Activated T-cell treated with anti-CD3 and anti-CD28 coated beads, Interleukin-2, amount 50 U/mL, for 4 hours (primary cell): ENCODE data around the gene HS6ST2. TPM values are rescaled to one million over a fixed set of nuclear protein-coding genes. Genes with fewer than 3 reads are reported as not detected.

Experiments used
- ATAC-seq, 2 donors: fragments of 200-7000 bp; cut with Tn5 transposase; one replicate each; pipeline ENCODE4 v1.10.0; 2021
- DNase-seq: peaks from one replicate; pipeline ENCODE4 v3.0.0-alpha.2; 2020
- H3K27me3 Mint-ChIP-seq: one replicate; pipeline ENCODE4 v1.8.0; 2021; ENCODE audit warnings: low read depth, mixed read lengths
- H3K36me3 Mint-ChIP-seq: one replicate; pipeline ENCODE4 v1.8.0; 2022; ENCODE audit warnings: mixed read lengths; ENCODE audit not compliant: insufficient read depth
- H3K4me1 Mint-ChIP-seq: one replicate; pipeline ENCODE4 v1.8.0; 2021; ENCODE audit warnings: low read depth, mixed read lengths
- H3K4me3 Mint-ChIP-seq: one replicate; pipeline ENCODE4 v1.8.0; 2021; ENCODE audit warnings: mild to moderate bottlenecking, moderate library complexity, mixed read lengths
- H3K9me3 Mint-ChIP-seq: one replicate; pipeline ENCODE4 v1.8.0; 2021; ENCODE audit warnings: mixed read lengths
- total RNA-seq, 3 donors: library from RNA; stranded (reverse); gene quantifications; one replicate each; pipeline ENCODE4 v1.2.1, GENCODE V29; 2021

HS6ST2 gene
- total RNA-seq, 3 donors from 2014 or later: 0.63 to 1.4 (median 0.89) TPM

DNA sequence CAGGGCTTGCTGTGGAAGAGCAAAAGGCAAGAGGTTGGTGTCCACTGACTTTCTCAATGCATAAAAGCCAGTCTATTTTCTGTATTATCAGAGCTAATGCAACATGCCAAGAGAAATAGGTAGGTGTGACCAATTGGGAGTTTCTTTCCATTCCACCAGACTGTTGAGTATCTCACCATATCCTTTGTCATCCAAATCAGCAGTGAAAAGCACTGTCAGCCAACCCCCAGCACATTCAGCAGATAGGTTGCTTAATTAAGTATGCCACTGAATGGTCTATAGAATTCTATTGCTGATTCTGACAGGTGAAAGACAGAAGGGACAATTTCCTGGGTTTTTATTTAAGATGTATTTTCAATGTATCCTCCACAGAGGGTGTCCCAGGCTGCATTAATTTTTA, 139.8 kb downstream of the HS6ST2 start:
- no peaks in the 10 kb centered on the region for H3K36me3 Mint-ChIP-seq
- ATAC-seq: no peak
- H3K4me1 Mint-ChIP-seq: no peaks in the 10 kb centered on the region
- no peak overlapping the region for H3K4me3 Mint-ChIP-seq
- no peaks in the 10 kb centered on the region for H3K9me3 Mint-ChIP-seq
- no peak for DNase-seq
- H3K27me3 Mint-ChIP-seq: no peaks in the 10 kb centered on the region

DNA sequence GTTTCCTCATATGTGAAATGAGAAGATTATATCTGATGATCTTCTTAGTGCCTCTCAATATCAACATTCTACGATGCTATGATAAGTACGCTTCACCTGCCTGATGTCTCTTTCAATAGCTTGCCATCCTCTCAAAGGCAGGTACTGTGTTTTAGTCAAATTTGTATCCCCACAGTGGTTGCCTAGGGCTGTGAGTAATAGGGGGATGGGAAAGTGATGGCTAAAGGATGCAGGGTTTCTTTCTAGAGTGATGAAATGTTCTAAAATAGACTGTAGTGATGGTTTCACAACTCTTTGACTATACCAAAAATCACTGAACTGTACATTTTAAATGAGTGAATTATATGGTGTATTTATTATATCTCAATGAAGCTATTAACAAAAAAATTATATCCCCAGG, 142.8 kb downstream of the HS6ST2 start:
- no peaks in the 10 kb centered on the region for H3K9me3 Mint-ChIP-seq
- H3K4me1 Mint-ChIP-seq: no peaks in the 10 kb centered on the region
- DNase-seq: no peak
- H3K27me3 Mint-ChIP-seq: no peaks in the 10 kb centered on the region
- no peaks in the 10 kb centered on the region for H3K36me3 Mint-ChIP-seq
- H3K4me3 Mint-ChIP-seq: no peak overlapping the region
- ATAC-seq: no peak

DNA sequence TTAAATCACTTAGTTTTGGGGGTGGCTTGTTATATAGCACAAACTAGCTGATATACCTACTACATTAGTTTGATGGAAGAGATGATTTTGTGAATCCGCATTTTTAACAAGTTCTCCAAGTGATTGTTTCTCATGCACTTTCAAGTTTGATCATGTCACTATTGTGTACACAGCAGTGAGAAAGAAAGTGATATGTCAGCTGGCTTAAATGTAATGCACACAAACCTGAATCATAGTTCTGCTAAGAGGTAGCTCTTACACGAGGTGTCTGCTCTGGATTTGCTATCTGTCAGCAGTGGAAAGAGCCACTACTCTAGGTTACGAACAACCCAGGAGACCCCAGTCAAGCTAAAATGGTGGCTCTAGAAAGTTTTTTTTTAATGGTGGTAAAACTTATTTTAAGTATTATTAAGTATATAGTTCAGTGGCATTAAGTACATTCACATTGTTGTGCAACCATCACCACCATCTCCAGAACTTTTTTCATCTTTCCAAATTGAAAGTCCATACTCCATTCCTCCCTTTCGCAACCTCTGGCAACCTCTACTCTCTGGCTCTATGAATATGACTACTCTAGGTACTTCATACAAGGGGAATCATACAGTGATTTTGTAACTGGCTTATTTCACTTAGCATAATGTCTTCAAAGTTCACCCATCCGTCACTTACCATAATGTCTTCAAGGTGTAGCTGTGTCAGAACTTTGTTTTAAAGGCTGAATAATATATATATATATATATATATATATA, 147.3 kb downstream of the HS6ST2 start:
- H3K36me3 Mint-ChIP-seq: no peaks in the 10 kb centered on the region
- H3K4me3 Mint-ChIP-seq: no peak overlapping the region
- H3K9me3 Mint-ChIP-seq: no peaks in the 10 kb centered on the region
- H3K27me3 Mint-ChIP-seq: no peaks in the 10 kb centered on the region
- no peaks in the 10 kb centered on the region for H3K4me1 Mint-ChIP-seq
- DNase-seq (no peak), ATAC-seq (no peak)

DNA sequence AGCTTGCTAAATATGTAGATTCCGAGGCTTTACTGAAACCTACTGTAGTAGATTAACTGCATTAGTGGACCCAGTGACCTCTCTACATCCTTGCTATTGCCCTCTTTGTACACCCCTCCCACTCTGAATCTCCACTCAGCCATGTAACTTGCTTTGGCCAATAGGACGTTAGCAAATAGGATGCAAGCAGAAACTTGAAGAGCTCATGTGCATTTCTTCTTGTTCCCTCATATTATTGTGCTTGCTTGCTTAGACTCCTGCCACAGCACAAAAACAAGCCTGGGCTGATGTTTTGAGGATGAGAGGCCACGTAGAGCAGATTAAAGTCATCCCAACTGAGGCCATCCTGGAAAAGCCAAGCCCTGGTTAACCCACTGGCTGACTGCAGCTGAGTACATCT, 147.9 kb downstream of the HS6ST2 start:
- no peaks in the 10 kb centered on the region for H3K9me3 Mint-ChIP-seq
- no peaks in the 10 kb centered on the region for H3K27me3 Mint-ChIP-seq
- H3K4me3 Mint-ChIP-seq: no peak overlapping the region
- no peaks in the 10 kb centered on the region for H3K36me3 Mint-ChIP-seq
- no peaks in the 10 kb centered on the region for H3K4me1 Mint-ChIP-seq
- DNase-seq: no peak
- no peak for ATAC-seq

DNA sequence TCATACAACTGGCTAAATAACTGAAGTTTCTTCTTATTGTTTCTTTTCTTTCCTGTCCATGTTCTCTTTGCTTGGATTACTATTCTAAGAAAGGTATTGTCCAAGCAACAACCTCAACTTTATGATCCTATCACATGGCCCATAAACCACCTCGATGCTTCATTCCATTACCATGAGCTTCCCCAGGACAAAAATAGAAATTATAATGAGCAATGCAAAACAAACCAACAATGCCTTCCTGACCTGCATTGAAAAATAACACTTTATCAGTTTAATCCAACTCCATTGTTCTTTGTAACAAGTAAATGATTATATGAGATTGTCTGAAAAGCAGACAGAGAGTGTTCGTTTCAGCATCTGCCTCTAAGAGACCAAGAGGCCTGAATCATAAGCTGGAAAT, 148.8 kb downstream of the HS6ST2 start:
- ATAC-seq: no peak
- Mint-ChIP-seq H3K9me3 (no peaks in the 10 kb centered on the region), H3K36me3 (no peaks in the 10 kb centered on the region), H3K4me3 (no peak overlapping the region), H3K27me3 (no peaks in the 10 kb centered on the region), H3K4me1 (no peaks in the 10 kb centered on the region)
- no peak for DNase-seq

DNA sequence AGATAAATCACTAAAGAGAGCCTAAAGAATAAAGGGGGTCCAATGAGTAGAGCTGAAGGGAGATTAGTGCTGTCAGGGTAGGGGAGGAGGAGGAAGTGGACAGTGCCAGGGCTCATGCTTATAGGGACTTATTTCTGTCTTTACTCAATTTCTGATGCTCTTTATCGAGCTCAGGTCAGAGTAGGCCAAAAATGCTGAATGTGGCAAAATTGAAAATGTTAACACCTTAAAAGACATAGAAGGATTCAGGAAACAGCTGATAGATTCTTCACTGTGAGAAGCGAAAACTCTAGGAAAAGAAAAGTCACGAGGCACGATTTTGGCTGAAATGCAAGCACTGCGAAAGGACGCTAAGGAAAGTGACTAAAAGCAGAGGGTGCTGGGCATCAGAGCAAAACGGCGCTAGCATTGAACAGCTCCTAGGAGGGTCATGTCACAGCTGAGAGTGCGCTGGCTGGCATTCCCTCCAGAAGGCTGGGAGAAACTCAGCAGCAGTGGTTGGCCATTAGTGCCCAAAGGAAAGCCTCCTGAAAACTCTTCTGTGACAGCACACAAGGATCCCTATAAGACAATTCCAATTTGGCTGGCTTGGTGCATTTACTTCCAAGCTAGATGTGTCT, 150.9 kb downstream of the HS6ST2 start:
- Mint-ChIP-seq H3K27me3 (no peaks in the 10 kb centered on the region), H3K4me3 (no peak overlapping the region), H3K4me1 (no peaks in the 10 kb centered on the region), H3K9me3 (no peaks in the 10 kb centered on the region), H3K36me3 (no peaks in the 10 kb centered on the region)
- ATAC-seq: no peak
- DNase-seq: no peak

DNA sequence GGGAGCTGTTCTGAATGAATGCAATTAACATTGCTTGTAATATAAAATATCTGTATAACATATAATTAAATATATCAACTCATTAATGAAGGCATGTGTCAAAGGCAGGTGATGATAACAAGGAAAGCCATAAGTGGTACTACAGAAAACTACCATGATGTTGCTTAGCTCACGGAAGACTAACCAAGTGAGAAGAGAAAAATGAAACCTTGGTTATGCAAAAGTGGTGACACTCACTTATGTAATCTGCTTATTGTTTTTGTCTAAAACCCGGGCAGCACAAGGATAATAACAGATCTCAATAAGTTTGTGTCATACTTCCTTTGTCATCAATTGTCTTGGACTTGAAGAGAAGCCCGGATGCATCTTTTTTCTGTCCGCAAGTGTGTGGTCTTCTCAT, 156.4 kb downstream of the HS6ST2 start:
- Mint-ChIP-seq H3K4me1 (no peaks in the 10 kb centered on the region), H3K9me3 (no peaks in the 10 kb centered on the region), H3K4me3 (no peak overlapping the region), H3K36me3 (no peaks in the 10 kb centered on the region), H3K27me3 (peaks cover 1% of the 10 kb centered on the region)
- DNase-seq (no peak), ATAC-seq (no peak)

DNA sequence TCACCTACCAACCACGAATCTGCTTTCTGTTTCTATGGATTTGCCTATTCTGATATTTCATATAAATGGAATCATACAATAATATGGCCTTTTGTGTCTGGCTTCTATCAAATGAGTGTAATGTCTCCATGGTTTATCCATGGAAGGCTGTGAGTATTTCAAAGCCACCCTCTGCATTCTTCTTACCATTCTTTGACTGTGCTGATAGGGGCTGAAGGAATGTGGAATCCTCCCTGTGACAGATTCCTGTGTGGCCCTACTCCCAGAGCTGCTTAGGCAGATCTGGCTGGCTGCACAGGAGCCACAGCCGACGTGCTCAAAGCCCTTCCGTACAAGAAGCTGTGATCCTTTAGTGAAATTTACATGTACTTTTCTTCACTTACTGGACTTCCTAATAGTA, 163.2 kb downstream of the HS6ST2 start:
- Mint-ChIP-seq H3K27me3 (peaks cover 1% of the 10 kb centered on the region), H3K36me3 (no peaks in the 10 kb centered on the region)
- no peak for ATAC-seq

DNA sequence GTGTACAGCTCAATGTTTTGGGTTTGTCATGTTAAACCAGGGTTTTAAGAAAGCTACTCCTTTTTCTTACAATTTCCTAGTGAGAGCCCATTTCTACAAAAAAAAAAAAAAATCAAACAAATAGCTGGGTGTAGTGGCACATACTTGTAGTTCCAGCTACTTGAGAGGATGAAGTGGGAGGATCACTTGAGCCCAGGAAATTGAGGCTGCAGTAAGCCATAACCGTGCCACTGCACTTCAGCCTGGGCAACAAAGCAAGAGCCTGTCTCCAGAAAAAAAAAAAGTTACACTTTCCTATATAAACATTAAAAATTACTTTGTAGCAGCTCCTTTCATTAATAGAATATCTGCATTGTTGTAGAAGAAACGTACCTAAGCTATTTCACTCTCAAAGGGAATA, 166.7 kb downstream of the HS6ST2 start:
- ATAC-seq: no peak

More for the DNA sequence above, 163.2 kb downstream of the HS6ST2 start:
- H3K9me3 Mint-ChIP-seq: no peaks in the 10 kb centered on the region
- no peak overlapping the region for H3K4me3 Mint-ChIP-seq
- DNase-seq: no peak
- H3K4me1 Mint-ChIP-seq: no peaks in the 10 kb centered on the region

DNA sequence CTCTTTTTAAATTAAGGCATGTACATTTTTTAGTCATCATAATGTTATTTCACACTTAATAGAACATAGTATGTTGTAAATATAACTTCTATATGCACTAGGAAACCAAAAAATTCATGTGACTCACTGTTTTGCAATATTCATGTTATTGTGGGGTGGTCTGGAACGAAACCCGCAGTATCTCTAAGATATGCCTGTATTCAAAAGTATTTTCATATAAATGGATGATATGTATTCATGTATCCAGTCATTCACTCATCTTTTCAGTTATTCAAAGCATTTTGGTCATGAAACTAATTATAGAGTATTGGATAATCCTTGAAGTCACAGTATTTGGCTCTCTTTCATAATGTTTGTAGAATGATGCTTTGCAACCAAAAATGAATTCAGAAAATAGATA, 168.1 kb downstream of the HS6ST2 start:
- no peak for ATAC-seq
- Mint-ChIP-seq H3K27me3 (no peaks in the 10 kb centered on the region), H3K9me3 (no peaks in the 10 kb centered on the region), H3K4me3 (no peak overlapping the region), H3K36me3 (no peaks in the 10 kb centered on the region), H3K4me1 (no peaks in the 10 kb centered on the region)
- DNase-seq: no peak

More for the DNA sequence above, 166.7 kb downstream of the HS6ST2 start:
- Mint-ChIP-seq H3K9me3 (no peaks in the 10 kb centered on the region), H3K4me3 (no peak overlapping the region), H3K27me3 (no peaks in the 10 kb centered on the region), H3K36me3 (no peaks in the 10 kb centered on the region), H3K4me1 (no peaks in the 10 kb centered on the region)
- DNase-seq: no peak

DNA sequence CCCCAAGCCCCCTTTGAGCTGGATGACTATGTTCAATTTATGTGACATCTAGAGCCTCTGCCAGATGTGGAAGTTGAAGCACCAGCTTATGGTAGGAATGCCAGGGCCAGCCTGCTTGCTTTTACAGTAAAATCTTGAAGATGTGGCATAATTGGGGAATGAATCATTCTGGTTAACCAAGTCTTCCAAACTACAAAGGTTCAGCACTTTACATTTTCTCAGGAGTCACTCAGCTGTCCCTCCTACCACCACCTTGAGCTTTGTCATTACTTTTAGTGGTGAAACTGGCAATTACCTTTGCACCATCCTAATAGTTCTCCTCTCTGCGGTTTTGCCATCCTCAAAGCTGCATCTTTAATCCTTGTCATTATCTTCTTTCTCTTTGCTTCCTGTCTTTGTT, 172.2 kb downstream of the HS6ST2 start:
- H3K36me3 Mint-ChIP-seq: no peaks in the 10 kb centered on the region
- no peak overlapping the region for H3K4me3 Mint-ChIP-seq
- H3K9me3 Mint-ChIP-seq: no peaks in the 10 kb centered on the region
- H3K4me1 Mint-ChIP-seq: no peaks in the 10 kb centered on the region
- ATAC-seq (no peak), DNase-seq (no peak)
- no peaks in the 10 kb centered on the region for H3K27me3 Mint-ChIP-seq

DNA sequence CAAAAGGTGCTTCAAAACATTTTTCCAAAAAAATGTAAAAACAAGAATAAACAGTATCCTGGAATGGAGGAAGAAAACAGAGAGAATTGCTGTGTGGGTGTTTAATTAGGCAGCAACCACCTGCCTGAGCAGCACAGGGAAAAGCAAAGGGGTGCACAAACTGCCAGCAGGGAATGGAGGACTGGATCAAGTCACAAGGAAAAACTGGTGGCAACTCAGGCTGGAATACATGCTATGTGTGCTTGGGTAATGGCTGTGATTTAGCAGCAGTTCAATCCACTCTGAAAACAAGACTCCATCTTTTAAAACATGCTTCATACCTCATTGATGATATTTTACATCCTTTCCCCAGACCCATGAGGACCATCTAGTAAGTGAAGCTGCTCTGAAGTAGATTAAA, 179.5 kb downstream of the HS6ST2 start:
- Mint-ChIP-seq H3K9me3 (no peaks in the 10 kb centered on the region), H3K36me3 (no peaks in the 10 kb centered on the region), H3K27me3 (no peaks in the 10 kb centered on the region), H3K4me1 (peaks cover 12% of the 10 kb centered on the region), H3K4me3 (no peak overlapping the region)
- DNase-seq: no peak
- ATAC-seq: no peak

DNA sequence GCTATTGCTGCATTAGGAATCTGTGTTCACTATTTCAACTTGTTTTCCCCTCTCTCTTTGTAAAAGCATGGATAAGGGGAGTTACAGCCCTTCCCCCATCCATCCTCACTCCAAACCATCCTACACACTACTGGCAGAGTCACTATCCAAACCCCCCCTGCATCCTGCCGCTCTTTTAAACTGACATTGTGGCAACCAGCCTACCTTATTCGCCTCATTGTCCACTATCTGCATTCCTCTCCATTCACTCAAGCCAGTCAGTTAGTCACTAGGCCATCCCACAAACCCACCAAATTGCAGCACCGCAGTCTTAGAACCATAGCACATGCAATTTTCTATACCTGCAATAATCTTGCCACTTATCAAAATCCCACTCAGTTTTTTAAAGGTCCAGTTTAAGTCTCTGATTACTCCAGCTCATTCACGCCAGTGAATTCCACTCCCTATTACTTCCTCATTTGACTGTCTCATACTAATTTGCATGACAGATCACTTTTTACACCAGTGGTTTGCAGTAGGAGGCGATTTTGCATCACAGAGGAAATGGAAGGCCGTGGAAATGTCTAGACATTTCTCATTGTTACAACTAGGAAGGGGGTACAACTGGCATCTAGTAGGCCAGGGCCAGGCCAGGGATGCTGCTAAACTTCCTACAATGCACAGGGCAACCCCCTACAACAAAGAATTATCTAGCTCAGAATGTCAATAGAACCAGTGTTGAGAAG, 181.8 kb downstream of the HS6ST2 start:
- Mint-ChIP-seq H3K27me3 (no peaks in the 10 kb centered on the region), H3K4me3 (no peak overlapping the region), H3K4me1 (peaks cover 12% of the 10 kb centered on the region), H3K9me3 (no peaks in the 10 kb centered on the region), H3K36me3 (no peaks in the 10 kb centered on the region)
- no peak for DNase-seq
- no peak for ATAC-seq

DNA sequence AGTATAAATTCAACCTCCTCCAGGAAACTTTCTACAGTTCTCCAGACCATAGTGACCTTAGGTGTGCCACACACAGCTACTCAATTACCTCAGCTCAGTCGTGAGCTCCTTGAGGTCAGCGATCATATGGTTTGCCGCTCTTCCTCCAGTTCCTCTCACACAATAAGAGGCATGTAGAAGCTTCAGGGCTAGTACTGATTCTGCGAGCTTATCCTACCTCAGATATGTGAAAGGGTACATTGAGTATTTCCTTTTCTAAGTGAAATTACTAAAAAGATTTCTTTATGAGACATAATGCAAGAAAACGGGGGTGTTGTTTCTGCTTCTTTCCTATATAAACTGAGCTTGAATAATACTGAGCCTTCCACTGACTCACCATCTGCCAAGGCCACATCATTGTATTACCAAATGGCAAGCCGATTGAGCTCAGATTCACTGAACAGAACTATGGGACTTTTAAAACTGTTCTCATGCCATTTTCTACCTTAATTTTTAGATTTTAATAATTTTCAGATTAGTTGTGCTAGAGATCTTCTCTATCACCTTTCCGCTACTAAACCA, 183.1 kb downstream of the HS6ST2 start:
- DNase-seq (no peak), ATAC-seq (peak; percentile 66 to 80)
- peaks cover 12% of the 10 kb centered on the region for H3K4me1 Mint-ChIP-seq
- no peaks in the 10 kb centered on the region for H3K9me3 Mint-ChIP-seq
- H3K4me3 Mint-ChIP-seq: no peak overlapping the region
- H3K27me3 Mint-ChIP-seq: no peaks in the 10 kb centered on the region
- no peaks in the 10 kb centered on the region for H3K36me3 Mint-ChIP-seq
